ENCODE results near the gene ANKRD31.
"Not testable (repeated sequence)": the region's sequence is repeated elsewhere in the genome, so short reads cannot be mapped to it uniquely, and the experiment has no call there.

Gene ANKRD31, protein sequence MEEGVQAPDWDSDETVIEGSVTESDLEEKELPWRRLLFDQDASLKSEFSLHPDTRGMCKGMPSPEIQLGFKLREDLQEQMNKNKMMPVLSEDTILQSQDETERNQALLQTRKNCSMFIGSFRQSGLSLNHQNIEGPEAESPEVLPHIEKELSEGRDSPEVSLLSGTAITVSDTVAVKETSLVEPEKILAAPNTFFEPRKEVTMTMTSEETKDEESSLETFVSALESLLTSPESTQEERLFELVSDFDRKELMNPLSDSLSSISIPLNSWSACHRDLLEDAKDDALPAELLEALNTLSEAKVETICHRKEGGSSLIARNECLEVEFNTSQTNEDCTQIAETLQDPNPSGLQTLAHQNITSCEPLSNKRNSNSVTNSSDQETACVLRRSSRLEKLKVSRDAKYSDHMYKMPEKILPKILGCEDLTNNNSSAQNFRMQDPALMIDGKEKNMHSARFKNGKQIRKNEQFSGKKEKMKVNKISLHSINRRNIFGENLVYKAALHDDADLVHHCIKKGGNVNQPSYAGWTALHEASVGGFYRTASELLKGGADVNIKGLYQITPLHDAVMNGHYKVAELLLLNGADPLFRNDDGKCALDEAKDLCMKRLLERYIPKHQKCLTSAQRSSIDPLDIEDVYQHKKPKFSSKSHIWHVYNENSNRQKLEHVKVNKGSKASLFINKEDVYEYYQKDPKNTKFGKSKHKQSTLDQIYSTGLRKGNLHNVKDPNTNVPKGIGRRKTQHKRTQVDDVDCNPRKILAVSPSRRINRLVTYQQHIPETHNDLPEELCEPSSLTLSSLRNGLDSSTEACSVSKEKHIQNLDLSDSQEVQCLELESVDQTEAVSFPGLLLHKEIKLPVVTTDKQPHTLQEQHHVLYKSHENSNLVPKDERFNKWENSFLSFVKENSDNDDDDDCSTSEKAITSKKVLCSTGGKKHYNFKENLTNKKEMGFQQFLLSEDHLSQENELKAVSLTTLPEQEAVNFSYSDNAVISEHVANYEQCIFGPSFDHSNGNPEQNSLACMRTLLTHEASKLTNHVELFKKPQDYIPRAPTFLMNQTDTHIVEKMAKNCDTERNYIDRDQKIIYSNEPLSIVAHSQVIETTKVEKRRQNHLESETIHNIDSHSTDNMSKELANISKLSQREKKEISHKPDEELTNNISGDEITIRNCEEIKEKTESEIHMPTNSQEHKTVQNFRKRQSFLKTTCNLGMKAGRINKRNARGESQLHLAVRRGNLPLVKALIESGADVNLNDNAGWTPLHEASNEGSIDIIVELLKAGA (N-terminal part only)
- 0.88 to 2.7 (median 1.5) reads per million in 4 experiments for total RNA-seq

DNA sequence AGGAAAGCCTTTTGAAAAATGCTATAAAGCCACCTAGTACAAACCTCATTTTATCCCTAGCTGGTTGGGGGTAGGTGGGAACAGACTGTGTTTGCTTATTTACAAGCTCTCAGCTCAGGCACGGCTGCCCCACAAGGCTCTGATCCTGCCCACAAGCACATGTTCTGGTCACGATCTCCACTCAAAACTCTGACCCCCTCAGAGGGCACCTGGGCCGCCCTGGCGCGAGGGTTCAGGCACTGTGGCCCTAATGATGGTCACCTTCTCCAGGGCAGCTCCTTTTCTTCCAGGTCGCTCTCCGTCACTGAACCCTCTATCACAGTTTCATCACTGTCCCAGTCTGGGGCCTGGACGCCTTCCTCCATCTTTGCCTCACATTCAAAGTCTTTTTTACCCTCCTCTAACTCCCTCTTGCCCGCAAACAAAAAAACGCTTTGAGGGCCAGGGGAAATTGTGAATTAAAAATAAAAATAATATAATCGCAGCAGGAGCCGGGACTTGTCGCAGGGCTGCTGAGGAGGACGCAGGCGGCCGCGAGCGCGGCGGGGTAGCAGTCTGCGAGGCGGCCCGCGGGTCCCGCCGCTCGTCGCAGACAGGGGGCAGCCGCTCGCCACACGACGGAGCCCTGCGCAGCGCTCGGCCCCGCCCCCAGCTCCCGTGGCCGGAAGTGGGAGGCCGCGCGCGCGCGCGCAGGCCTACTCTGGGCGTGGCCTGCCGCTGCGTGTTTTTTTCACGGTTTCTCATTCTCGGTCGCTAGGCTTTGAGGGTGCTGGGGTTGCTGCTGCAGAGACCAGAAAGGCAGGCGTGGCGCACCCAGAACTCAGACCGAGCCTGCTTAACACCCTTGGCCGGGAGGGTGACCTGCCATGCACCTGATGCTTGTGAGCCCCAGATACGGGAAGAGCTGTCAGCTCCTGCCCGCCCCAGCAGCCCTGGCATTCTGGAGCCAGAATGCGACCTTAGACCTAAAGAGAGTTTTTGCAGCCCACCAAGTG, at the start of gene ANKRD31:
Gene ANKRD31 (minus strand): TSS at position 557 of the 995 bp plus-strand sequence. CDS start 192 bp downstream, at position 365.
- DNase-seq: peak; percentile 83

DNA sequence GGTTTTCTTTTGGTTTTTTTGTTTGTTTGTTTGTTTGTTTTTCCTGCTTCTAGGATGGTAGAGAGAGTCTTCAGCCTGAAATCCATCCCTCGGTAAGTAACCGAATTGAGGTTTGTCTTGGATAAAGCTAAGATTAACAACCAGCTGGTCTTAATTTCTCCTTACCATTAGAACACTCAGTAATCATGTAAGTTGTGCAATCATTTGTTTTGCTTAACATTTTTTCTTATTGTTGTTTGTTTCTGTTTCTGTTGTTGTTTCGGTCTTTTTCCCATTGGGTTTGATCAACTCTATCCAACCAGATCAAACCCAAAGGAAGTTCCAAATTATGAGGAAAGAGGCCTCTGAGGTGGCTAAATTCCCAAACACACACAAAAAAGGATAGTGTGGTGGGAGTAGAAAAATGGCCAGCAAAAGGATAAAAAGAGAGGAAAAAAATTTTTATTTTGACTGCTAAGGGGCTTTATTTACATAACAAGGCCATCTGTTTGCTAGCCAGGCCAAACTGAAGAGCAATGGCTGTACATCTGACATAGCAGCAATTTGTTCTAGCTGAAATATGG, 49.6 kb upstream of the ANKRD31 start:
- DNase-seq: no peak

DNA sequence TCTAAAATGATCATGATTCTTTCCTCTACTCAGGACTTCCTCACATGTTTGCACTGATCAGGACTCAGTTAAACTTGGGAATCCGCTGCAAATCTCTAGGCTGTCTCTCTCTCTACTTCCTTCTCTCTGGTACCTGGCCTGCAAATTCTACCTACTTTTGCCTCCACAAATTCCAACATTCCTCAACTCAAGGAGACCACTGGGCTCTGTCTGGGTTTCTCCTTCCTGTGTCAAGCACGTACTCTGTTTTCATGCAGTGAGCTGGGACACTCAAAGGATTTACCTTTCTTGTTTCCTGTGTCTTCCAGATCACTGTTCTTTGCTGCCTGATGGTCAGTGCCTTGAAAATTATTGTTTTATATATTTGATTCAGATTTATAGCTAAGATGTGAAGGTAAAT, 45.9 kb upstream of the ANKRD31 start:
- DNase-seq: no peak

DNA sequence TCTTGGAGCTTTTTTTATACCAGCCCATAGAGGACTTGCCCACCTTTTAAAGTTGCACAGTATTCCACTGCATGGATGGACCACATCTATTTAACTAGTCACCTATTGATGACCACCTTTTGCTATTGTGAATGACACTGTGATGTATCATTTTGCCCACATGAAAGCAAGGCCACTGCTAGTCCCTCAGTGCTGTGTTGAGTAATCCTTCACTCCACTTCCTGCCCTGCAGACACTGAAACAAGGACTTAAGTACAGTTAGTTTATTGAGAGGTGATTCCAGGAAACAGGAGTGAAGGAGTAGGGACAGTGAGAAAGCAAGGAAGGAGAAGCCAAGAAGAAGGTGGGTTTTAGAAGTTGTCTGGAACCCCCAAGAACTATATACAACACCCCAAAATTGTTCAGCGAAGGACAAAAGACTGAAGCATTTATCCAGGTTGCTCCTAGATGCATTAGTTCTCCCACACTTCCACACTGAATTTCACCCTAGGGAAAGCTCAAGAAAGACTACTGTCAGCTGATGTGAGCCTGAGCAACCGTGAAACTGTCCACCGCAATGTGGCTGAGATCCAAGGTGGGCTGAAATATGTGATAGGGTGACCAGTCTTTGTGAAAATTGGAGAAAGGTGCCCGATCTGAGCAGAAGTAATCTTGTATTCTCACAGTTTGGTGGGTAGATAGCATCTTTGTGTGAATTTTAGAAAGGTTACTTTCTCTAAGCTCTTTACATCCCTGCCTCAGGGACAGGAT, 45.2 kb upstream of the ANKRD31 start:
- no peak for DNase-seq

DNA sequence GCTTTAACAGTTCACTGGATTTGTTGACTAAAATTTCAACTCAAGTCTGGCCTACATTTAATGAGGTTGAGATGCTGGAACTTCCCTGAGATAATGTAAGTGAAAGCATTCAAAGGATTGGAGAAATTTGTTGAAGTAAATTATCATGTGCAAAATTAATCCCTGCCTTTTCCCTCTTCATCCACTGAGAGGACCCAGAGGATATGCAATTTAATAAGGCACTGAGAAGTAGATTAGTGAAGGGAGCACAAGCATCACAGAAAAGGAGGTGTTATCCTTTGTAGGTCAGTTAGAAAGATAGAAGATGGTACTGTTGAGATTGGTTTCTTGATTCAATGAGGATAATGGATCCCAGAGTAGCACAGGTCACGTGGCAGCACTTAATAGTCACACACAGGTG, 42.6 kb upstream of the ANKRD31 start:
- no peak for DNase-seq

DNA sequence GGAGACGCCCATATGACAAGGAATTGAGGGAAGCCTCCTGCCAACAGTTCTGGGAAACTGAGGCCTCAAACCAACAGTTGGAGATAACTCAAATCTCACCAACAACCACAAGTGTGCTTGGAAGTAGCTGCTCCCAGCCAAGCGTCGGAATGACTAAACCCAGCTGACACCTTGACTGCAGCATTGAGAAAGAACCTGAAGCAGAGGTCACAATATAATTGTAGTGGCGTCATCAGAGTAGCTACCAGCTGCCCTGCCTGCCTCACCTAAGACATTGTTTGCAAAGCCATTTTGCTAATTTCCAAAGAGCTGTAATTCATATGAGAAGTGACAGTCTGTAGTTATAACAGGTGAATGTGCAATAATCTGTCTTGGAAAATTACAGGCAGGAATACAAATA, 40.8 kb upstream of the ANKRD31 start:
- DNase-seq: no peak

DNA sequence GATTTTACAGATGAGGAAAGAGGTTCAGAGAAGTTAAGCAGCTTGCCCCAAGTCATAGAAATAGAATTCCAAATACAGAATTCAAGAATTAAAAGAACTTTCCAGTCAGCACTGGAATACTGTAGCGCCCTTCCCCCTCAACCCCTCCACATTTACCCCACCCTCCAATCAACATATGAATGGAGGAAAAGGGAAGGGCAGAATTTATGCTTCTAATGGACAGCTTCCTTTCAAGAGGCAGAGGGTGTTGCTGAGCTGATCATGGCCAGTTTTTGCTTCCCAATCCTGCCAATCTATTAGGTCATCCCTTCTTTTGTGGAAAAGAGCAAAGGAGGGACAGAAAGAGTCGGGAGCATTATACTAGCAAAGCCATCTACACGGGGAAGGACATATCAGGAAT, 39.1 kb upstream of the ANKRD31 start:
- no peak for DNase-seq

DNA sequence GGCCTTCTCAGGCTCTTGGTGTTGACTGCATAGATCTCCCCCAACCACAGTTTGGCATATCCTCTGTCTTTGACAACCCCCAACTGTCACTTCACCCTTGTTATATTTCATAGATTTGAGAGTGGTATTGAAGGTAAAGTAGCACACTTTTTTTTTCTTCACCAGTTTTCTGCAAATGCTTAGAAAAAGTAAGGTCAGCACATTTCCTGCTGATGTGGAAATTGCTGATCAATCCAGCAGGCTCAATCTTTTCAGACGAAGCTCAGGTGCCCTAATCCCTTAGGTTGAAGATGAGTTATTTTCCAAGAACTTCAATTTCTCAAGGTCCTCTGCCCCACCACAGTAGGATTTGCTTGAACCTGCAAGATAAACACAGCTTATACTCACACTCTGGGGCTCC, 38.5 kb upstream of the ANKRD31 start:
- DNase-seq: no peak

DNA sequence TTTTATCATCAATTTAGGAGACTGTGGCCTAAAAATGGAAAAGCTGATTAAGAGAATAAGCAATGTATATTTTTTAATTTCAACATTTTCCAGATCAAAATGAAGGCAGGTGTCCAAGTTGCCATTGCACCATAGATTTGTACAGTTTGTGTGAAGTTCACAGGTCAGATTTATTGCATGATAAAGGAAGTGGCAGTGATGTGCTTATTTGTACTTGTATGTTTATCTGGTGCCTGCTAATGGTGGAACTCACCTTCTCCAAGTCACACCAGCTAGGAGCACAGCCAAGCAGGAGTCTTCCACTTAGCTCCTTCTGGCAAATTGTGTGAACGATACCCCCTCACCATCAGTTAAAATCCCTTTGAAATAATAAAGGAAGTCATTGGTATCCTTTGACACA, 37.8 kb upstream of the ANKRD31 start:
- DNase-seq: no peak

DNA sequence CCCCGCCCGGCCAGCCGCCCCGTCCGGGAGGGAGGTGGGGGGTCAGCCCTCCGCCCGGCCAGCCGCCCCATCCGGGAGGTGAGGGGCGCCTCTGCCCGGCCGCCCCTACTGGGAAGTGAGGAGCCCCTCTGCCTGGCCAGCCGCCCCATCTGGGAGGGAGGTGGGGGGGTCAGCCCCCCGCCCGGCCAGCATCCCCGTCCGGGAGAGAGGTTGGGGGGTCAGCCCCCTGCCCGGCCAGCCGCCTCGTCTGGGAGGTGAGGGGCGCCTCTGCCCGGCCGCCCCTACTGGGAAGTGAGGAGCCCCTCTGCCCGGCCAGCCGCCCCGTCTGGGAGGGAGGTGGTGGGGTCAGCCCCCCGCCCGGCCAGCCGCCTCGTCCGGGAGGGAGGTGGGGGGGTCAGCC, 33.9 kb upstream of the ANKRD31 start:
- DNase-seq: not testable (repeated sequence)

DNA sequence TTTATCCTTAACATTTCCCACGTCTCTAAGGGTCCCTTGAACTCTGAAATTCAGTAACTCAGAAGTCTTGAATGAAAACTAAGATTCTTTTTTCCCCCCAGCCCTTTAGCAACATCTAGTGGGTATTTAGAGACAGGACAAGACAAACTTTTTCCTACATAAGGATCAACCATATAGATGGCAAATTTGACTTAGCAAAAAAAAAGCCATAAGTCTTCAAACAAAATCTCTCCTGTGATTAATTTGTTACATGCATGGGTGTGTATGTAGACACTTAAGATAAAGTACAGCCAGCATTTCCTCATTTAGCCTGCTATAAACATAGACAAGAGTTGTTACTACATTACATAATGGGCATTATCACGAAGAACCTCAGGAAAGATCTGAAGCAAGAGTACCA, 29.1 kb upstream of the ANKRD31 start:
- no peak for DNase-seq

DNA sequence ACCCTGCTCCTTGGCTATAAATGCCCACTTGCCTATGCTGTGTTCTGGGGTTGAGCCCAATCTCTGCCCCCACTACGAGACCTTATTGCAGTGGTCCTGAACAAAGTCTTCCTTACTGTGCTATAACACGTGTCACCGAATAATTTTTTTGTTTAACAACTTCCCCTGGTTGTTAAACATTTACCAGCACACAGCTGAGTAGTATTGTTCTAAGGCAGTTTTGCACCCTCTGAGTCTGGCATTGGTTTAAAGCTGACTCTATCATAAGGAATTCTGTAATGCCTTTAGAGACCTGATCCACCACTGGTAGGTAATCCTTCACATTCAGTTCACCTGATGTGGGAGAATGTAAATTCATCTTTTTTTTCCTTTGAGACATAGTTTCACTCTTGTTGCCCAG, 25.6 kb upstream of the ANKRD31 start:
- no peak for DNase-seq

DNA sequence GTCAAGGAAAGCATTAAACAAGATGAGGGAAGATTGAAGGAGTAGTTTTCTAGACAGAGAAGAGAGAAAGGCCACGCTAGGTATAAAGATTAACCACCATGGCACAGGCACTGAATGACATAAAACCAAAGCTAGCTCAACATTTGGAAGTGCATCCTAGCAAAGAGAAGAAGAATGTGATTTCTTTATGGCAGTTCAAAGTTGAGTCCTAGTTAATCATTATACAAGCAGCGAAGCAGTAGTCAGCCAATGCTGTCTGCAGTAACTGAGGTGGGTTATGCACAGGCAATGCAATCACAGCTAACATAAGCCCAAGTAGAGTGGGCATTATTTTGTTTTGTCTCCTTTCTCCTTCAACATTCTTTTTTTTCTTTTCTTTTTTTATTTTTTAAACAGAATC, 24.0 kb upstream of the ANKRD31 start:
- no peak for DNase-seq

DNA sequence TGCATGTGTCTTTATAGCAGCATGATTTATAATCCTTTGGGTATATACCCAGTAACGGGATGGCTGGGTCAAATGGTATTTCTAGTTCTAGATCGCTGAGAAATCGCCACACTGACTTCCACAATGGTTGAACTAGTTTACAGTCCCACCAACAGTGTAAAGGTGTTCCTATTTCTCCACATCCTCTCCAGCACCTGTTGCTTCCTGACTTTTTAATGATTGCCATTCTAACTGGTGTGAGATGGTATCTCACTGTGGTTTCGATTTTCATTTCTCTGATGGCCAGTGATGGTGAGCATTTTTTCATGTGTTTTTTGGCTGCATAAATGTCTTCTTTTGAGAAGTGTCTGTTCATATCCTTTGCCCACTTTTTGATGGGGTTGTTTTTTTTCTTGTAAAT, 13.8 kb upstream of the ANKRD31 start:
- not testable (repeated sequence) for DNase-seq

DNA sequence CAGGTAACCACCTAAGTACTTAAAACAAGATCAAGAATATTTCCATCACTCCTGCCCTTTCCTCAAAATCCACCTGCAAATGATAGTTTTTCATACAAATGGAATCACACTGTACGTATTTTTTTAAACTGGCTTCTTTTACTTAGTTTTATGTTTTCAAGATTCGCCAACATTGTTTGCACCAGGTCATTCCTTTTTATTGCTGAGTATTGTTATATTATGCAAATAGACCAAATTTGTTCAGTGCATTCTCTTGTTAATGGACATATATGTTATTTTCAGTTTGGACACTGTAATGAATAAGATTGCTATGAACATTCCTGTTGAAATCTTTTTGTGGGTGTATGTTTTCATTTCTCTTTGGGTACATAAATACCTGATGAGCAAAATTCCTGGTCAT, 8.3 kb upstream of the ANKRD31 start:
- no peak for DNase-seq

DNA sequence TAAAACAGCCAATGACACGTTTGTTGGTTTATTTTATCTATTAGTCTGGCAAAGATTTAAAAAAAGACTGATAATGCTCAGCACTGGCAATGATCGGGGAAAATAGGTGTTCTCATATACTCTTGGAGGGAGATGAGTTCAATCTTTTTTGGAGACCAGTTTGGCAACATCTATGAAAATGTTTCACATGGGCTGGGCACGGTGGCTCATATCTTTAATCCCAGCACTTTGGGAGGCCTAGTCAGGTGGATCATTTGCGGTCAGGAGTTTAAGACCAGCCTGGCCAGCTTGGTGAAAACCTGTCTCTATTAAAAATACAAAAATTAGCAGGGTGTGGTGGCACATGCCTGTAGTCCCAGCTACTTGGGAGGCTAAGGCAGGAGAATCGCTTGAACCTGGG, 6.8 kb upstream of the ANKRD31 start:
- no peak for DNase-seq

DNA sequence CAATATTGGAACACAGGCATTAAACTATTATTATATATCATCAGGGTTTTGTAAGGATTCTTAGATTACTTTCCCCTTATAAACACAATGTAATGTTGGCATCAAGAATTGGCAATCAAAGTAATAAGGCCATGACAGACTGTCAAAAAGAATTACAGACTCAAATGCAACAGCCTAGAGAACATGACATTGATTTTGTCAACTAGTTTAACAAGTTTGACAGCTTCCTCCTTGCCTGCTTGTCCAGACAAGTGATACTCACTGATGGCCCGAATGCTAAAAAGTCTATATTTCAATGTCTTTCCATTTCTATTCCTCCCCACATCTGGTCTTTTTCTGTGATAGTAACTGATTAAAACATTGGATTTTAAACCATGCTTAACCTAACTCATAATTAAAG, 6.4 kb upstream of the ANKRD31 start:
- DNase-seq: no peak

DNA sequence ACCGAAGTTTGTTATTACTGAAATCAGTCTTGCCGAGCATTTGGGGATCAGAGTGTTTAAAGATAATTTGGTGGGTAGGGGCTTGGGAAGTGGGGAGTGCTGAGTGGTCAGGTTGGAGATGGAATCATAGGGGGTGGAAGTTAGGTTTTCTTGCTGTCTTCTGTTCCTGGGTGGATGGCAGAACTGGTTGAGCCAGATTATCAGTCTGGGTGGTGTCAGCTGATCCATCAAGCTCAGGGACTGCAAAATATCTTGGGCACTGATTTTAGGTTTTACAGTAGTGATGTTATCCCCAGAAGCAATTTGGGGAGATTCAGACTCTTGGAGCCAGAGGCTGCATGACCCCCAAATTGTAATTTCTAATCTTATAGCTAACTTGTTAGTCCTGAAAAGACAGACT, 5.4 kb upstream of the ANKRD31 start:
- no peak for DNase-seq

DNA sequence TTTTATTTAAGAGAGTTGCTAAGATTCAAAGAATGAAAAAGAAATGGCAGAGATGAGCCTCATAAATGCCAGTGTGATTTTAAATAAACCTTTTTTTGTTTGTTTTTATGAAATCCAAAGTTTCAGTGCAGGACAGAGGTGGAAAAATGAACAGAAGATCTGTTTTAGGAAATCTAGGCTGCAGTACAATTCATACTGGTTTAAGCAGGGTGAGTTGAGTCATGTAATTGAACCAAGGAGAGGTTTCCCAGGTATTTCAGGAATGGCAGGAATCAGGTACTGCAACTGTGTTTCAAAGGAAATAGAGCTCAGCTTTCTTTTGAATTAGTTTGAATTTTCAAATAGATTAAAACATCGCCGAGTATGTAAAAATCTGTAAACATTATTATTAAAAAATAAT, 3.0 kb upstream of the ANKRD31 start:
- DNase-seq: no peak

DNA sequence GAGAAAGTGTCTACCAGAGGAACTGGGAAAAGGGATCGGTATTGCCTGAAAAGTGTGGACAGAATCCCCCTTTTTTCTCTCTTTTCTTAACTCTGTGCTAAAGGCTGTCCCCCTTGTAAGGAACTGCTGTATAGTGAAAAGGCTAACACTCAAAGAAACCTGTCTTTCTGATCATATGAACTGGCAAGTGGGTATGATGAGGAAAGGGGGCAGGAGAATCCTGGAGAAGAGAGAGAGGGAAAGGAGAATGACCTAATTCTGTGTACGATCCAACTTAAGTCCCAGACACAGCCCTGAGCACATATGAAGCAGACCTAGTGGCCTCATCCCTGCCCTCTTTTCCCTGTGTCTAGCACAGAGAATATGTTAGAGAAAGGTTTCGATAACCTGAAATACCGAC, 967 bp downstream of the ANKRD31 start:
- DNase-seq: no peak

DNA sequence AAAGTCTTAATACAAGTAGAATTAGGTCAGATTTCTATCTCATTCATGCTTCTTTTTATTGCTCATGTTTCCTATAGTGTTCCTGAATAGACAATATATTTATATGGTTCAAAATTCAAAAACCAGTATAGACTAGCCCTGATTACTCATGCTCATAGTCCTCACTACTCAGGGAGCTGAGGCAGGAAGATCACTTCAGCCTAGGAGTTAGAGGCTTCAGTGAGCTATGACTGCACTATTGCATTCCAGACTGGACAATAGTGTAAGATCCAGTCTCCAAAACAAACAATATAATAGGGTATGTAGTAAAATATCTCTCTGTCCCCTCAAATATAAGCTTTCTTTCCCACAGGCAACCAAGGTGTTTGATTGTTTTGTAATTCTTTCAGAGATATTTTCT, 2.4 kb downstream of the ANKRD31 start:
- no peak for DNase-seq
